Activated CD8-positive, alpha-beta memory T cell treated with anti-CD3 and anti-CD28 coated beads for 48 hours (primary cell): ENCODE measurements around the gene GOSR2.
"Not testable (repeated sequence)": the region's sequence is repeated elsewhere in the genome, so short reads cannot be mapped to it uniquely, and the experiment has no call there.

Experiments used
- DNase-seq, 3 experiments: peaks; one replicate each; pipeline ENCODE4 v3.0.0-alpha.2; 2020; ENCODE audit warnings: low read depth in 2 of 3, low spot score in 2 of 3

Gene GOSR2

DNA sequence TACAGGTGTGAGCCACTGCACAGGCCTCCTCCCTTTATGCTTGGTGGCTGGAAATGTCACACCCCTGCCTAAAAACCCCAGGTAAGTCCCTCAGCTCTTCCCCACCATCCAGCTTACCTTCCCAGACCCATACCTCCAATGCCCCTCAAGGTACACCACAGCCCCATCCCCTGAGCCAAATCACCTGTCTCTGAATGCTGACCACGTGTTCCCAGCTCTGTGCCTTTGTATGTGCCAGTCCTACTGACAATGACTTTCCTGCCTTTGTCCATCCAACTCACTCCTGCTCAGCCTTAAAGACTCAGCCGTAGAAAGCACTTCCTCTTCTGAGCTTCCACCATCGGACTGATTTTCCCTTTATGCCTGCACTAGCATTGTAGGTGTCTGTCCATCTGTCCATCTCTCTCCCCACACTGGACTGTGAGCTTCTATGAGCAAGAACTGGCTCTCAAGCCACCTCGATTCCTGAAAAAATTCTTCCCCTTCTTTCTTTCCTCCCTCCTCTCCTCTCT is 30.7 kb upstream of the GOSR2 start:
- no peak for DNase-seq

DNA sequence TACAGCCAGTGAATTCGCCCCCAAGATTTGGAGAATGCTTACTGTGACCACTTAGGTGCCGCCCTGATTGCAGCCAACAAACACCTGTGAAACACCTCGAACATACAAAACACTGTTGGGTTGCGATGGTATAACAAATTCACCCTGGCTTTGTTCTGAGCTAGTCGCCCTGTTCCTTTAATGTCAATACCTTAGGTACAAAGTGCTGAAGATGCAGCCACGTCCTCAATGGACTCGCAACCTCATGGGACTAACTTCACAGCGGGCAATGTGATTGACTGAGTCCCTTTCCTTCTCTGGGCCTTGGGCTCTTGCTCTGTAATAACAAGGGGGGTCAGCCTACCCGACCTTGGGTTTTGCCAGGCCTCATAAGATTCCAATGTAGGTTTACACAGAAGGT is 28.9 kb upstream of the GOSR2 start:
- DNase-seq: no peak

DNA sequence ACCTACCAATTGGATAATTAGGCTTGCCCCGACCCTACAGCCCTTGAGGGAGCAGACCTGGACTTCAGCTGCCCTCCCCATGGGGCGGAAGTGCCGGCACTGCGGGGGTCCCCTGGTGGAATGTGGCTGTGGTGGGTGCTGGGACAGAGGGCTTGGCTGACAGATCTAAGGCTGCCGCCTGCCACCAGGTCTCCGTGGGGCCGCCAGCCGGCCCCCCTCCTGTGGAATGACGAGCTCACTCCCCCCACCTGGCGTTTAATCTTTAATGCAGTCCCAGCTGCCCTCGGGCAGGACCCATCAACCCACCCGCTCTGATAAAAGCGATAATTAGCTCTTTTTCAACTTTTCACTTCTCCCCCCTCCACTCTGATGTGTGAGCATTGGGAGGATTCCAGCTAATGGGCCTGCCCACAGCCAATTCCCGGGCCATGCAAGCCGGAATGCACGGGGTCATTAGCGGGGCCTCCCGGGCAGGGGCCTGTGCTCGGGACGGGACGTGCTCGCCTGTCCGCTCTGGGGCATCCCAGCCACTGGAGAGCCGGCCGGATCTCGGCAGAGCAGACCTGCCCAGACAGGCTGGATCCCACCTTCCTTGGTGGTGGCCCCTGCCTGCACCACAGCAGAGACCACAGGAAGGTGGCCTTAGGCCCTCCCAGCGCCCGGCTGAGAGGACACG is 28.3 kb upstream of the GOSR2 start:
- no peak for DNase-seq

DNA sequence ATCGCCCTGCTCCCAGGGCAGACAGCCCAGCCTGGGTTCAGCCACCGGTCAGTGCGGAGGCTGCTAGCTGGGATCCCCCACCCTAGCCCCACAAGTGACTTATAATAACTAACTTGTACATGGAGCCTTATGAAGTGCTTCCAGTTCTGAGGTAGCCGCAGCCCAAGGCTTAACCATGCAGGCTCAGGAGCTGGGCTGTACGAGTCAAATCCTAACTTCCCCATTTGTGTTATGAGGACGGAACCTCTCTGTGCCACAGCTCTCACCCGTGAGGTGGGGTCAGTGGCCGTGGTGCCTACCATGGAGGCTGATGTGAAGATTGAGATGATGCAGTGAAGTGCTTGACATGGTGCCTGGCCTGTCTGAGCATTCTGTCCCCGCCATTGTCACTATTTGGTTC is 27.8 kb upstream of the GOSR2 start:
- DNase-seq: no peak

DNA sequence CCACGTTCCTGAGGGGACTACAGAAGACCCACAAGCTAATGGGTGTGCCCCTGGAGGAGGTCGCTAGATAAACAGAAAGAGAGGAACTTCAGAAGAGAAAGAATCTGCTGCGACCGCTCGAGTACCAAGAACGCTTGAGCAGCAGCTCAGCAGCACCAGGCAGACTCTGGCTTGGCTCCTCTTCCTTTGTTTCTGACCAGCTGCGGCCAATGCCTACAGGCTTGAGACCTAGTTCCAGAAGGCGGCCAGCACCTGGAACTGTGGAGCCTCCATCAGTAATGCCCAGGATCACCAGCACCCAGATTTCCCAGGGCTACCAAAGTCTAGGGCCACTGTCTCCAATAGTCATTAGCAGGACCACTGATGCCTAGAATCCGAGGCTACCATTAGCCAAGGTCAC is 26.0 kb upstream of the GOSR2 start:
- no peak for DNase-seq

DNA sequence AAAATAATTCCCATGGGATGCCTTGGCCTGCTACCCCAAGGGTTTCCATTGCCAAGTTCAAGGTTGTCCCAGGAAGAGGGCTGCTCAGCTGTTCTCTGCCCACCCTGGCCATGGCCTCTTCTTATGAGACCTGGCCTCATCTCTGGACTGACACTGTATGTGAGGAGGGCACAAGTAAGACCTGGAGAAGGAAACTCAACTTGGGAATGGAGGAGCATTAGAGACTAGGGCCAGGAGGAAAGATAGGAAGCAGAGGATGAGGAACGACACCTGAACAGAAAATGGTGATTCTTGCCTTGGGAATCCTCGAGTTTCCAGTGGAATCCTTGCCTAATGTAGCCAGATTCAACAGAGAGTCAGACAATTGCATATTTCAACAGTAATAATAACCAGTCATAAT is 24.6 kb upstream of the GOSR2 start:
- DNase-seq: no peak

DNA sequence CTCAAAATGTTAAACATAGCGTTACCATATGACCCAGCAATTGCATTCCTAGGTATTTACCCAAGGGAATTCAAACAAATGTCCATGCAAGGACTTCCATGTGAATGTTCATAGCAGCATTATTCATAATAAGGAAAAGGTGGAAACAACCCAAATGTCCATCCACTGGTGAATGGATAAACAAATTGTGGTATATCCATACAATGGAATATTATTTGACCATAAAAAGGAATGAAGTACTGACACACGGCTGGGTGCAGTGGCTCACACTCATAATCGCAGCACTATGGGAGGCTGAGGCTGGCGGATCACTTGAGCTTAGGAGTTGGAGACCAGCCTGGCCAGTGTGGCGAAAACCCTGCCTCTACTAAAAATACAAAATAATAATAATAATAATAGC is 24.1 kb upstream of the GOSR2 start:
- DNase-seq: no peak

DNA sequence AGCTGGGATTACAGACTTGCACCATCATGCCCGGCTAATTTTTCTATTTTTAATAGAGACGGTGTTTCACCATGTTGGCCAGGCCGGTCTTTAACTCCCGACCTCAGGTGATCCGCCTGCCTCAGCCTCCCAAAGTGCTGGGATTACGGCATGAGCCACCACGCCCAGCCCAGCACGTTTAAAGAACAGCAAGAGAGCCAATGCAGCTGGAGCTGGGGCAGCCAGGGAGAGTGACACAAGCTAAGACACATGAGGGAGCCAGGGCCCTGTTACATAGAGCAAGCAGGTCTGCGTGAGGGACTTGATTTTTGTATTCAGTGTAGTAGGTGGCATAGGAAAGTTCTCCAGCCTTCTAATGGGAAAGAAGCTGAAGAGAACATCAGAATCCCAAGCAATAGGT is 21.7 kb upstream of the GOSR2 start:
- no peak for DNase-seq

DNA sequence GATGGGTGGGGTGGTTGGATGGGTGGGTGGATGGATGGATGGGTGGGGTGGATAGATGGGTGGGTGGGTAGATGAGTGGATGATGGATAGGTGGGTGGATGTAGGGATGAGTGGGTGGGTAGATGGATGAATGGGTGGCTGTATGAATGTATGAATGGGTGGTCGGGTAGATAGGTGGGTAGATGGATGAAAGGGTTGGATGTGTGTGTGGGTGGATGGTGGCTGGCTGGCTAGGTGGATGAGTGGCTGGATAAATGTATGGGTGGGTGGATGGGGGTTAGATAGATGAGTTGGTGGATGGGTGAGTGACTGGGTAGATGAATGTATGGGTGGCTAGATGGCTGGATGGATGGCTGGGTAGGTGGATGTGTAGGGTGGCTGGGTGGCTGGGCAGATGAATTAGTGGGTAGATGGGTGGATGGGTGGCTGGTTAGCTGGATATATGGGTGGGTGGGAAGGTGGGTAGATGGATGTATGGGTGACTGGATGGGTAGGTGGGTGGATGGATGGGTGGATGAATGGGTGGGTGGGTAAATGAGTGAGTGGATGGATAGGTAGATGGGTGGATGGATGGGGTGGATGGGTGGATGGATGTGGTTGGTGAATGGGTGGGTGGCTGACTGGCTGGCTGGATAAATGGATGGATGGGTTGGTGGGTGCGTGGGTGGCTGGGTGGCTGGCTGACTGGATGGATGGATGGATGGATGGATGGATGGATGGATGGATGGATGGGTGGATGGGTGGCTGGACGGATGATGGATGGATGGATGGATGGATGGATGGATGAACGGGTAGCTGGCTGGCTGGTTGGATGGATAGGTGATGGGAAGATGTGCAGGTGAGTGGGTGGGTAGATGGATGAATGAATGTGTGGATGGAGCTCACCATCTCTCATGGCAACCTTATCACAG is 18.9 kb upstream of the GOSR2 start:
- no peak for DNase-seq

DNA sequence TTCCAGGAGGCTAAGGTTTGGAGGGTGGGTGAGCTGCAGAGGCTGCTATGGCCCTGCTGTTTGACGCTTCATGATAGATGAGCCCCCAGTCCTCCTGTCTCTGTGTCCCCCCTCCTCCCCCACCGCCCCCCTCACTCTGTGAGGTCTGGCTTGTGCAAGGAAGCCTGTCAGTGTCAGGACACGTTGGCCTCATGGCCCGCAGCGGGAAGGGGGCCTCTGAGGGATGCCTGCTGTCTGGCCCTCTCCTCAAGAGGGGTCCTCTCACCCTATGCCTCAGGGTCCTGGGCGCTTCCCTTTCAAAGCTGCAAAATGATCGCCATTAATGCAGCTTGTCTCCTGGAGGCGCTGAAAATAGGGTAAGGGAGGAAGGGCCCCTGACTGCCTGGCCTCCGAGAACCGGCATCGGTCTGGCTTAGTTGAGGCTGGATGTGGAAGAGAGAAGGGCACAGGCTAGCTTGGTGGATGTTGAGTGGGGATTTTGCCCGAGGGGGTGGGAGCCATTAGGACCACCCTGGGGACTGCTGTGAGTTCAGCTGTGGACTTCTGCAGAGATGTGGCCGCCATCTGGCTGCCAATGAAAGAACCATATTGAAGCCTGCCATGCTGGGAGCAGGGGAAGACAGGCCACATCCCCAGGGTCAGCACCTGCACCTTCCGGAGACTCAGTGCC is 14.8 kb upstream of the GOSR2 start:
- DNase-seq: no peak

DNA sequence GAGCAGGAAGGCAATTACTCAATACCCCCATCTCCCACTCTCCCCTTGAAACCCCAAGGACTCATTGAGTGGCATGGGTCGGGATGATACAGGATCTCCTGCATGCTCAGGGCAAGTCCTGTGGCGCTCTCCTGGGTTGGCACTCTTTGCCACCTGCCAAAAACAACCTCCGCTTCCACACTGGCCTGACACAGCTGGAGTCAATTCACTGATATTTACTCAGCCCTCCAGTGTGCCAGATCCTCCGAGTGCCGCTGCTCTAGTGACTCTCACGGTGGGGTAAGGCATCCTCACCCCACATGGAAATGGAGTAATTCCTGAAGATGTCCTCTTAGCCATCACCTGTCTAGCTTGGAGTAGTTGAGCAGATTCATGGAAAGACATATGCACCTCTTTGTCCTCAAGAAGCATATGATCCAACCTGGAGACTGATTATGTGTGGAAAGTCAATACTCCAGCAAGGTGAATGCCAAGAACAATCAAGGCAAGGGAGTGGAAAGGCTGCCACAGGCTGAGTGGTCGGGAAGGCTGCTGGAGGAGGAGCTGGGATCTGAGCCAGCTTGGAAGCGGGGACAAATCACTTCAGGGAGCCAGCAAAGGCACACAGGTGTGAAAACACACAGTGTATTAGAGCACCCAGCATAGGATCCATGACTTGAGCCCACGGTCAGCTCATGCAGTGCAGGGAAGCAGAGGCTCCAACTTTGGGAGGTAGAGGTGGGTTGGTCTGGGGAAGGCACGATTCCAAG is 12.6 kb upstream of the GOSR2 start:
- DNase-seq: no peak

DNA sequence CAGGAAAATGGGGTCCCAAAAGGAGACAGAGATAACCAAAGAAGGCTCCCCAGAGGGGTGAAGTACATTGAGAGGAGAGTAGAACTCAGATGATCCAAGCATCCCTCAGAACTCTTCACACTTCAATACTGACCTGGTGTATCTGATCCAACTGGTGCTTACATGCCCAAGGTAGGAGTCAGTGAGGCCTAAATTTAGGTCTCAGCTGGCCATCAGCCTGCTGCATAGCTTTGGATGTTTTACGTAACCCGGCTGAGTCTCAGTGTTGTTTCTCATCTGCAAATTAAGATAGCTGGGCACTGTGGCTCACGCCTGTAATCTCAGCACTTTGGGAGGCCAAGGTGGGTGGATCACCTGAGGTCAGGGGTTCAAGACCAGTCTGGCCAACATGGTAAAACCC is 11.6 kb upstream of the GOSR2 start:
- DNase-seq: no peak

DNA sequence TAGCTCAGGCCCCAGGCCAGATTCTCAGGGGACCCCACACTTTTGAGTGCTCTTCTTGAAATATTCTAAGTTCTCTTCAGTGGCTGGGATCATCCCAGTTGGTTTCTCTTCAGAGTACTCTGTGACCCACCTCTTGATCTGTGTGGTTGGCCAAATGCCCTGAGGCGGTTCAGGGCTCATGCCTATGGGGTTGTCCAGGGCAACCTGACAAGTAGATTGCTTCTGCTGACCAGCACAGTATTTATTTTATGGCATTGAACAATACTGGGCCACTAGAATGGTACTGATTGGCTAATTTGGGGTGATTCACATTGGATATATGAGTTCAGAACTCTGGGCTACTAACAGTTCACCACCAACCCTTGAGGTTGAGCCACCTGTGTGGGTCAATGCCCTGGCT is 7.4 kb upstream of the GOSR2 start:
- no peak for DNase-seq

DNA sequence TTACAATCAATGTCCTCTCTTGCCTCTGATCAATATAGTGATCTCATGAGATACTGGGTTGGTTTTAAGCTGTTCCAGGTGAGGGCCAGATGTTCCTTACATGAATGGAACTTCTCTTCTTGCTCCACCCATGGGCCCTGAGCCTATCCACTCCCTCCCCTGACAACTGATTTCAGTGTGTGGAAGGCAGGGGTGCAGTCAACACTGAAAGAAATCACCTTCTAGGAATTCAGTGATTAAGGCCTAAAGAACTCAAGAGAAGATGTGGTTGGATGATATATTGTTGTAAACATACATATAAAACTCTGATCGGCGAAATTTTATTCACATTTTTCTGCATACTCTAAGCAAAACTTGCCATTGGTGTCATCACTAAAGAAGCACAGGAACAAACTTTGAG is 6.7 kb upstream of the GOSR2 start:
- DNase-seq: no peak

DNA sequence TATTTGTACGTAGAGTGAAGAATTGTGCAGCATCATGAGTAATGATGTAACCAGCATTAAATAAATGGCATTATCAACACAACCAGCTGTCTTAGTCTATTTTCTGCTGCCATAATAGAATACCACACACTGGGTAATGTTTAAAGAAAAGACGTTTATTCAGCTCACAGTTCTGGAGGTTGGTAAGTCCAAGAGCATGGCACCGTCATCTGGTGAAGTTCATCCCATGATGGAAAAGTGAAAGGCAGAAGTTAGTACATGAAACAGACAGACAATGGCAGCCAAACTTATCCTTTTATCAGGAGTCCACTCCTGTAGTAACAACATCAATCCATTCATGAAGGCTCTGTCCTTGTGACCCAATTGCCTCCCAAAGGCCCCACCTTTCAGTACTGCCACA is 6.3 kb upstream of the GOSR2 start:
- DNase-seq: no peak

DNA sequence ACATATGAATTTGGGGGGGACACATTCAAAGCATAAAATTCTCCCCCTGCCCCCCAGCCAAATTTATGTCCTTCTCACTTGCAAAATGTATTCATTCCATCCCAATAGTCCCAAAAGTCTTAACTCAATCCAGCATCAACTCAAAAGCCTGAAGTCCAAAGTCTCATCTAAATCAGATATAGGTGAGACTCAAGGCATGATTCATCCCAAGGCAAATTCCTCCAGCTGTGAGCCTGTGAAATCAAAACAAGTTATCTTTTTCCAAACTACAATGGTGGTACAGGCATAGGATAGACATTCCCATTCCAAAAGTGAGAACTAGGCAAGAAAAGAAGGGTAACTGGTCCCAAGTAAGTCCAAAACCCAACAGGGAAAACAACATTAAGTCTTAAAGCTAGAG is 5.9 kb upstream of the GOSR2 start:
- no peak for DNase-seq

DNA sequence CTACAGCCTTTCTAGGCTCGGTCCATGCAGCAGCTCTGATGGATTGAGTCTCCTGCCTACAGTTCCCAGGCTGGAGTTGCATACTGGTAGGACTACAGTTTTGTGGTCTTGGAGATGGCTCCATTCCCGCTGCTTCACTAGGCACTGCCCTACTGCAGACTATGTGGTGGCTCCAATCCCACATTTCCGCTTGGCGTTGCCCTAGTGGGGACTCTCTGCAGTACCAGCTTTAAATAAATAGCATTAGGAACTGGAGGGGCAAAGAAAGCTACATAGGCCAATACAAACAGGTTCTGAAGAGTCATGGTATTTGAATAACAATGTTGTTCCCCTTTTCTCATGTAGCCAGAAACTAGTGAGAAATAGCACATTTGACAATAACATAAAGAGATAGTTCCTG is 5.4 kb upstream of the GOSR2 start:
- no peak for DNase-seq

DNA sequence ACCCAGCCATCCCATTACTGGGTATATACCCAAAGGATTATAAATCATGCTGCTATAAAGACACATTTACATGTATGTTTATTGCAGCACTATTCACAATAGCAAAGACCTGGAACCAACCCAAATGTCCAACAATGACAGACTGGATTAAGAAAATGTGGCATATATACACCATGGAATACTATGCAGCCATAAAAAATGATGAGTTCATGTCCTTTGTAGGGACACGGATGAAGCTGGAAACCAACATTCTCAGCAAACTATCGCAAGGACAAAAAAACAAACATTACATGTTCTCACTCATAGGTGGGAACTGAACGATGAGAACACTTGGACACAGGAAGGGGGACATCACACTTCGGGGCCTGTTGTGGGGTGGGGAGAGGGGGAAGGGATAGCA is 998 bp upstream of the GOSR2 start:
- not testable (repeated sequence) for DNase-seq

DNA sequence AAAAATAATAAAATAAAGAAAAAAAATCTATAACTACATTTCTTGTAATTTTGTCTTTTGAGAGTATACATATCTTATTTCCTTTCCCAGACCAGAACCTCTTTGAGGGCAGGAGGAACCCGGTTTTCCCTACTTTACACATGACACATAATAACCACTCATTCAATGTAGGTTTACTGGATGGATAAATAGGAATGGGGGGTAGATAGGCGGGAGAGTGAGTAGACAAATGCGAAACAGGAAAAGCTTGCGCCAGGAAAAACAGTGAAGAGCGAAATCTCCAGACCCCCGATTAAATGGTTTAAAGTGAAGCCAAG is 515 bp upstream of the GOSR2 start:
- no peak for DNase-seq

DNA sequence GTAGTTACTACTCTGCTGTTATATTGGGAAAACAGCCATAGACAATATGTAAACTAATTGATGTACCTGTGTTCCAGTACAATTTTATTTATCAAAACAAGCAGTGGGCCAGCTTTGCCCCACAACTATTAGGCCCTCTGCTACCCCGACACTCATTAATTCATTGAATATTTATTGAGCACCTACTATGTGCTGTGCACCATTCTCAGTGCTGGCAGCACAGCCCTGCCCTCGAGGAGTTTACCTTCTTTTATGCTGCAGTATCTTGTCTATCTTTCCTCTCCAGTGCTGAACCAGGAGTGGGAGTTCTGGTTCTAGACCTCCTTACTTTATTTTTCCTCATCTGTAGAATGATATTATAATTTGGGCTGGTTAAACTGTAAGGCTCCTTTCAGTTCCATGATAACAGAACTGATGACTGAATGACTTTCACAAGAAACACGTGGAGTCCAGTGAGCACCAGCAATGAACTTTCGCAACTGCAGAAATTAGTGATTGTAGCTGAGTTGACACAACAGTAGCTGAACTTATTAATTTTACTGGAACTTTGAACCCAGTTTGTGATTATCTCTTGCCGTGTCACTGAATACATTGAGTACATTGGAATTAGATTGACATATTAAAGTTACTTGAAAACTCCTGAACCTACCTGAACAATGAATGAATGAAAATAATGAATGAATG is 2.4 kb downstream of the GOSR2 start:
- DNase-seq: no peak
